ENCODE results near the gene NFIX.

GRCh38 chr19:13004273-13004672 is 9.0 kb downstream of the NFIX start:
- no peak for TF ChIP-seq CTCF (IDR thresholded peaks at IDR 0.05; ENCODE audit: borderline replicate concordance, extremely low read depth, low read length, poor library complexity, severe bottlenecking)
- TF ChIP-seq EZH2 (IDR thresholded peaks at IDR 0.05; ENCODE audit: borderline replicate concordance, low read depth, low read length, severe bottlenecking), result no peak
